ENCODE measurements around the gene MAMLD1. TPM values are rescaled to one million over a fixed set of nuclear protein-coding genes. Genes with fewer than 3 reads are reported as not detected.
A peak's percentile ranks its signal among the peaks of the same experiment; 100 is the strongest.

Gene MAMLD1
- total RNA-seq, 1 donor from 2014 or later: 4.4 TPM

- Mint-ChIP-seq H3K36me3 (ENCODE audit: insufficient read depth) (no peaks in the 10 kb centered on the region), H3K4me1 (ENCODE audit: low read depth) (no peaks in the 10 kb centered on the region), H3K9me3 (ENCODE audit: low read depth) (peaks cover 25% of the 10 kb centered on the region), H3K27ac (no peak overlapping the region), H3K27me3 (peaks cover 2% of the 10 kb centered on the region), H3K4me3 (ENCODE audit: low read depth) (no peak overlapping the region)
- TF ChIP-seq CTCF (IDR thresholded peaks at IDR 0.05; ENCODE audit: unreplicated experiment): no peak
- DNase-seq (ENCODE audit: low spot score, unreplicated experiment): no peak
Observed at GRCh38 chrX:150530821-150531220, 167.7 kb downstream of the MAMLD1 start.

- Mint-ChIP-seq H3K27me3 (peaks cover 6% of the 10 kb centered on the region), H3K36me3 (ENCODE audit: insufficient read depth) (no peaks in the 10 kb centered on the region), H3K4me3 (ENCODE audit: low read depth) (no peak overlapping the region), H3K9me3 (ENCODE audit: low read depth) (peaks cover 27% of the 10 kb centered on the region), H3K4me1 (ENCODE audit: low read depth) (no peaks in the 10 kb centered on the region), H3K27ac (no peak overlapping the region)
- TF ChIP-seq CTCF (IDR thresholded peaks at IDR 0.05; ENCODE audit: unreplicated experiment): no peak
- DNase-seq (ENCODE audit: low spot score, unreplicated experiment): no peak
Observed at GRCh38 chrX:150531467-150531866, 168.3 kb downstream of the MAMLD1 start.

GRCh38 chrX:150533863-150534262 lies 170.7 kb downstream of the MAMLD1 start:
- no peaks in the 10 kb centered on the region for H3K36me3 Mint-ChIP-seq (ENCODE audit: insufficient read depth)
- no peak for TF ChIP-seq CTCF (IDR thresholded peaks at IDR 0.05; ENCODE audit: unreplicated experiment)
- DNase-seq (ENCODE audit: low spot score, unreplicated experiment): no peak
- H3K27me3 Mint-ChIP-seq: peaks cover 3% of the 10 kb centered on the region
- H3K4me3 Mint-ChIP-seq (ENCODE audit: low read depth): no peak overlapping the region
- peaks cover 31% of the 10 kb centered on the region for H3K9me3 Mint-ChIP-seq (ENCODE audit: low read depth)
- no peaks in the 10 kb centered on the region for H3K4me1 Mint-ChIP-seq (ENCODE audit: low read depth)
- H3K27ac Mint-ChIP-seq: no peak overlapping the region

- Mint-ChIP-seq H3K27me3 (peaks cover 3% of the 10 kb centered on the region), H3K4me3 (ENCODE audit: low read depth) (no peak overlapping the region), H3K9me3 (ENCODE audit: low read depth) (peaks cover 31% of the 10 kb centered on the region), H3K27ac (no peak overlapping the region), H3K4me1 (ENCODE audit: low read depth) (no peaks in the 10 kb centered on the region), H3K36me3 (ENCODE audit: insufficient read depth) (no peaks in the 10 kb centered on the region)
- TF ChIP-seq CTCF (IDR thresholded peaks at IDR 0.05; ENCODE audit: unreplicated experiment): peak; percentile 28
- no peak for DNase-seq (ENCODE audit: low spot score, unreplicated experiment)
Observed at GRCh38 chrX:150536455-150537116, 173.5 kb downstream of the MAMLD1 start.

GRCh38 chrX:150537851-150538250 lies 174.7 kb downstream of the MAMLD1 start:
- Mint-ChIP-seq H3K4me3 (ENCODE audit: low read depth) (no peak overlapping the region), H3K27ac (no peak overlapping the region), H3K27me3 (peaks cover 3% of the 10 kb centered on the region), H3K9me3 (ENCODE audit: low read depth) (peaks cover 28% of the 10 kb centered on the region), H3K4me1 (ENCODE audit: low read depth) (no peaks in the 10 kb centered on the region), H3K36me3 (ENCODE audit: insufficient read depth) (no peaks in the 10 kb centered on the region)
- TF ChIP-seq CTCF (IDR thresholded peaks at IDR 0.05; ENCODE audit: unreplicated experiment): no peak
- DNase-seq (ENCODE audit: low spot score, unreplicated experiment): no peak

Measured in progenitor cell of endocrine pancreas (in vitro differentiated cells).